GM12872 (cell line): ENCODE measurements around the gene PSPN.

ENCODE experiments used
- TF ChIP-seq, protein P1 (sequence below): IDR thresholded peaks from 3 replicates; pipeline ENCODE4 v1.5.1; 2011; ENCODE audit warnings: low read depth, mild to moderate bottlenecking, low read length, moderate library complexity; ENCODE audit not compliant: insufficient read depth

The PSPN gene

DNA sequence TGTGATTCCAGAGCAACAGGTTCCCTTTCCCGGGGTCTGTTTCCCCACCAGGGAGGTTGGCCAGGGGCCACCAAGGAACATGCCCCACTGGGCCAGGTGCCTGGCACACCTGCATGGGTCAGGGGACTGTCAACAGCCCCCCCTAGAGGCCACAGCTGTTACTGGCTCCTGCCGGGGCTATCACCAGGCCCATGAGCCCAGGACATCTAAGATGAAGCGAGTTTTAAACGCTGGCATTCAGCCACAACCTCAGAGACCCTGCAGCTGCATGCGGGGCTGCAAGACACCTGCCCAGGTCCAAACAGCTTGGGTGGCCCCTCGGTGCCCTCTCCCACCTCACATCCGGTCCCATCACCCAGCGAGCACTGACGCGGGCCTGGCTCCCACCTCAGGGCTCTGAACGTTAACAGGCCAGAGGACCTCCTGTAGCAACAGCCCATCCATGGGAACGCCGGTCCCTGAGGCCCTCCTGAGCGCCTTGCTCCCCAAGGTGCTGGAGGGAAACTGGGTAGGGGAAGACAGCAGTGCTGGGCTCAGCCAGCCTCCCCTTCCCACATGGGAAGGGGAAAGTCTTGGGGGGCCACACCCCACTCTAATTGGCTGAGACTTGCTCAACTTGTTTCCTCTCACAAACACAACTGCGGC is 36.8 kb upstream of the PSPN start:
- TF ChIP-seq, protein P1, sequence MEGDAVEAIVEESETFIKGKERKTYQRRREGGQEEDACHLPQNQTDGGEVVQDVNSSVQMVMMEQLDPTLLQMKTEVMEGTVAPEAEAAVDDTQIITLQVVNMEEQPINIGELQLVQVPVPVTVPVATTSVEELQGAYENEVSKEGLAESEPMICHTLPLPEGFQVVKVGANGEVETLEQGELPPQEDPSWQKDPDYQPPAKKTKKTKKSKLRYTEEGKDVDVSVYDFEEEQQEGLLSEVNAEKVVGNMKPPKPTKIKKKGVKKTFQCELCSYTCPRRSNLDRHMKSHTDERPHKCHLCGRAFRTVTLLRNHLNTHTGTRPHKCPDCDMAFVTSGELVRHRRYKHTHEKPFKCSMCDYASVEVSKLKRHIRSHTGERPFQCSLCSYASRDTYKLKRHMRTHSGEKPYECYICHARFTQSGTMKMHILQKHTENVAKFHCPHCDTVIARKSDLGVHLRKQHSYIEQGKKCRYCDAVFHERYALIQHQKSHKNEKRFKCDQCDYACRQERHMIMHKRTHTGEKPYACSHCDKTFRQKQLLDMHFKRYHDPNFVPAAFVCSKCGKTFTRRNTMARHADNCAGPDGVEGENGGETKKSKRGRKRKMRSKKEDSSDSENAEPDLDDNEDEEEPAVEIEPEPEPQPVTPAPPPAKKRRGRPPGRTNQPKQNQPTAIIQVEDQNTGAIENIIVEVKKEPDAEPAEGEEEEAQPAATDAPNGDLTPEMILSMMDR, result peak; percentile 81

DNA sequence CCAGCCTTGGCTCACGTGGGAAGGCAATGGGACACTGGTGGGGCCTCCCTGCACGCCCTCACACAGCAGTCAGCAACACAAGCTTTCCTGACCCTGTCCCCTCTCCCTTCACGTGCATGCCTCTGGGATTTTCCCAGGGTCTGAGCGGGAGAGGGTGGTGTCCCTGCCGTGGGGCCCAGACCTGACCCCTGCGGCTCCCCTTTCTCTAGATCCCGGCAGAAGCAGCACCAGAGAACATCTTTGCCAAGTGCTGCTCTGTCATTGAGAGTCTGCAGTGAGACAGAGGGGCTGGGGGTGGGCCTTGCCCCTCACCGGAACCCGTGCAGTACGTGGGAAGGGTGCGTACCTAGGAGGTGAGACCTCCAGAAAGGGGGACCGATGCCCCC is 36.3 kb upstream of the PSPN start:
- TF ChIP-seq, protein P1, result no peak

DNA sequence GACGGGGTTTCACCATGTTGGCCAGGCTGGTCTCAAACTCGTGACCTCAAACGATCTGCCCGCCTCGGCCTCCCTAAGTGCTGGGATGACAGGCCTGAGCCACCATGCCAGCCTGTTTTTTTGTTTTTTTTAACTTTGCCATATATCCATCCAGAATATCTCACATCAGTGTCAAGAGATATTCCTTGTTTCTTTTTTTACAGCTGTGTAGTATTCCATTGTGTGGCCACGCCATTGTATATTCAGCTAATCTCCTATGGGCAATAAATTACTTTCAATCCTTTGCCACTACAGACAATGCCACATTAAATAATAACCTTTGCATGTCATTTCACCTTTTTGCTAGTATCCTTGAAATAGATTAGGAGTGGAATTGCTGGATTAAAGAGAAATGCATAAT is 33.6 kb upstream of the PSPN start:
- TF ChIP-seq, protein P1, result no peak

DNA sequence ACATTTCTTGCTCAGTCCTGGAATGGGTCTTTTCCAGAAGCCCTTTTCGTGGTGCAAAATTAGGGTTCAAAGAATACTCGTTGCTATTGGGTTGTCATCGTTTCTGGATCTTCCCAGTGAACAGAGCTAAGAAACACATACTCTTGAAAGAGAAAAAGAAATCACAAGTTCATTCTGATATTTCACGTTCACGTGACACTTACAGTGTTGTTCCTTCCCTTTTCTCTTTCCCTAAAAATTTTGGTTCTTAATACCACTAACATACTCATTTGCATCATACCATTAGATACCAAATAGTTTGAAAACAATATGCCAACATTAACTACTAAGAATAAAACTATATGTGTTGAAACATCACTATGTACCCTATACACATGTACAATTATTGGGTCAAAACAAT is 30.7 kb upstream of the PSPN start:
- TF ChIP-seq, protein P1, result no peak

- TF ChIP-seq, protein P1, result no peak
Measured at GRCh38 chr19:6402837-6403608, 27.3 kb upstream of the PSPN start.

DNA sequence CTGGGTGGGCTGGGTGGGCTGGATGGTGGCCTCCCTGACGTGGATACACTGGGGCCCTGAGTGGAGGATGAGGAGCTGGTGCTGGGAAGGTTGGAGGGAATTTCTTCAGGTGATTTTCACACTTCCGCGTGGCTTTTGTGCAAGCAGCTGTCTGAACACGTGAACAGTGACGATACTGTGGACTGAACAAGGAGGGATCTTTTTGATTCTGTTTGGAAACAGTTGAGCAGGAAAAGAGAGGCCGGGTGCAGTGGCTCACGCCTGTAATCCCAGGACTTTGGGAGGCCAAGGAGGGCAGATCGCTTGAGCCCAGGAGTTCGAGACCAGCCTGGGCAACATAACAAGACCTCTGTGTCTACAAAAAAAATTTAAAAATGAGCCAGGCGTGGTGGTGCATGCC is 26.3 kb upstream of the PSPN start:
- TF ChIP-seq, protein P1, result no peak

- TF ChIP-seq, protein P1, result no peak
Measured at GRCh38 chr19:6396305-6396704, 20.6 kb upstream of the PSPN start.
